GM12864 (cell line): ENCODE measurements around the gene N4BP2L1.
A peak's percentile ranks its signal among the peaks of the same experiment; 100 is the strongest.

ENCODE experiments used
- DNase-seq: peaks from one replicate; pipeline ENCODE4 v3.0.0-alpha.2; 2011; ENCODE audit warnings: low read depth
- H3K4me3 ChIP-seq: 2 replicates; pipeline ENCODE4 v1.5.1; 2011; ENCODE audit warnings: mild to moderate bottlenecking, low read depth, low read length, control low read depth
- CTCF ChIP-seq: IDR thresholded peaks from 2 replicates; pipeline ENCODE4 v1.5.1; 2011; ENCODE audit warnings: low read depth, mild to moderate bottlenecking, moderate library complexity, low read length, control low read depth, inconsistent platforms; ENCODE audit errors: missing control alignments

The N4BP2L1 gene

GRCh38 chr13:32438871-32439270 lies 10.9 kb upstream of the N4BP2L1 start:
- no peak for TF ChIP-seq CTCF
- no peak for DNase-seq
- H3K4me3 ChIP-seq: no peak overlapping the region

GRCh38 chr13:32432856-32433255 lies 4.9 kb upstream of the N4BP2L1 start:
- no peak for TF ChIP-seq CTCF
- no peak for DNase-seq

GRCh38 chr13:32431361-32431760 lies 3.4 kb upstream of the N4BP2L1 start:
- H3K4me3 ChIP-seq: no peak overlapping the region
- DNase-seq: no peak
- TF ChIP-seq CTCF: no peak

More at GRCh38 chr13:32432856-32433255, 4.9 kb upstream of the N4BP2L1 start:
- H3K4me3 ChIP-seq: no peak overlapping the region

- no peak overlapping the region for H3K4me3 ChIP-seq
- TF ChIP-seq CTCF: no peak
- DNase-seq: no peak
Measured at GRCh38 chr13:32430018-32430747, 2.3 kb upstream of the N4BP2L1 start.

GRCh38 chr13:32429433-32429909 lies 1.5 kb upstream of the N4BP2L1 start:
- TF ChIP-seq CTCF: no peak
- no peak for DNase-seq
- no peak overlapping the region; the same call in 1 of the 2 replicates for H3K4me3 ChIP-seq

GRCh38 chr13:32428581-32429432 lies 877 bp upstream of the N4BP2L1 start:
- DNase-seq: no peak
- no peak for TF ChIP-seq CTCF
- H3K4me3 ChIP-seq: peak overlapping the region; percentile 92
